K562 (cell line): ENCODE results near the gene RCOR1. TPM values are rescaled to one million over a fixed set of nuclear protein-coding genes. Genes with fewer than 3 reads are reported as not detected.

Source experiments
- ATAC-seq: fragments of 200-7000 bp; cut with Tn5 transposase; 3 replicates; pipeline ENCODE4 v1.9.1; 2020; ENCODE audit warnings: moderate library complexity
- BruUV-seq: library from RNA; stranded (reverse); fragments of 400-500 nt; replicated peaks from 2 replicates; lab custom pipeline; 2021; lab: Mats Ljungman, UMichigan
- CTCF ChIA-PET: fragments of 300-600 bp; formaldehyde crosslinking; extraction: SDS; loops from one replicate; lab custom pipeline; 2021; ENCODE audit warnings: low intra/inter-chr PET ratio; lab: Yijun Ruan, JAX
- POLR2A ChIA-PET: fragments of 300-600, 350-650 bp; sonication (Branson Sonifier 250); formaldehyde crosslinking; extraction: SDS; loops from one replicate; lab custom pipeline; 2021; ENCODE audit warnings: antibody characterized with exemption, inconsistent platforms; lab: Yijun Ruan, JAX
- DNase-seq, 4 experiments: peaks; one replicate each; pipeline versions ENCODE4 v3.0.0 to v3.0.0-alpha.2; 2011 to 2018; ENCODE audit warnings: low spot score in 3 of 4, mixed read lengths in 3 of 4; ENCODE audit errors: extremely low read depth in 1 of 4
- FAIRE-seq: peaks from 2 replicates; lab custom pipeline; 2011; peaks lifted over from hg19 to GRCh38; lab: Jason Lieb, UNC
- H2AFZ ChIP-seq: 2 replicates; pipeline ENCODE4 v1.6.0; 2011; ENCODE audit warnings: low read depth, low read length, control low read depth, inconsistent platforms
- H3K27ac ChIP-seq: fragments of 200-600 bp; 3 replicates; pipeline ENCODE4 v1.8.0; 2011; ENCODE audit warnings: low read depth, mild to moderate bottlenecking, control low read depth, inconsistent platforms, low read length, moderate library complexity, mixed read lengths; ENCODE audit errors: extremely low read depth
- H3K27me3 ChIP-seq, 2 experiments: fragments of 300-600 bp in 1 of 2; 2 replicates in 1 of 2; 3 replicates in 1 of 2; pipeline versions ENCODE4 v1.6.0 to v1.8.0; 2011; ENCODE audit warnings: inconsistent platforms in 2 of 2, low read length in 2 of 2, mild to moderate bottlenecking in 1 of 2, mixed read lengths in 1 of 2, moderate library complexity in 1 of 2; ENCODE audit not compliant: control insufficient read depth in 2 of 2, insufficient read depth in 2 of 2
- H3K36me3 ChIP-seq: fragments of 300-600 bp; 3 replicates; pipeline ENCODE4 v1.8.0; 2011; ENCODE audit warnings: mild to moderate bottlenecking, low read length, inconsistent platforms; ENCODE audit not compliant: control insufficient read depth, insufficient read depth
- H3K4me1 ChIP-seq, 2 experiments: fragments of 200-600 bp in 1 of 2; replicated peaks in 1 of 2; 2 replicates in 1 of 2; 3 replicates in 1 of 2; pipeline versions ENCODE4 v1.5.1 to v1.8.0; 2011; ENCODE audit warnings: inconsistent platforms in 2 of 2, low read length in 2 of 2, mild to moderate bottlenecking in 1 of 2, mixed read lengths in 1 of 2, moderate library complexity in 1 of 2; ENCODE audit not compliant: control insufficient read depth in 2 of 2, insufficient read depth in 2 of 2
- H3K4me2 ChIP-seq: 2 replicates; pipeline ENCODE4 v1.6.1; 2011; ENCODE audit warnings: low read length, control low read depth, inconsistent platforms, mixed read lengths; ENCODE audit not compliant: insufficient read depth
- H3K4me3 ChIP-seq: fragments of 200-600 bp; sonication (generic), shearing (Covaris generic); 2 replicates; pipeline ENCODE4 v1.5.1; 2016; ENCODE audit warnings: control low read depth, inconsistent platforms
- H3K79me2 ChIP-seq: fragments of 200-600 bp; 3 replicates; pipeline ENCODE4 v1.8.0; 2011; ENCODE audit warnings: low read length, inconsistent platforms; ENCODE audit not compliant: control insufficient read depth, insufficient read depth
- H3K9ac ChIP-seq, 2 experiments: 2 replicates each; pipeline versions ENCODE4 v1.6.0 to v1.6.1; 2011; ENCODE audit warnings: low read depth in 2 of 2, low read length in 2 of 2, control low read depth in 1 of 2, inconsistent platforms in 1 of 2, mild to moderate bottlenecking in 1 of 2, mixed read lengths in 1 of 2; ENCODE audit not compliant: insufficient read depth in 1 of 2
- H3K9me1 ChIP-seq: one replicate; pipeline ENCODE4 v1.6.0; 2011; ENCODE audit warnings: inconsistent platforms, mild to moderate bottlenecking, low read length, moderate library complexity; ENCODE audit not compliant: control insufficient read depth, insufficient read depth
- H3K9me3 ChIP-seq: replicated peaks from 2 replicates; pipeline ENCODE4 v1.5.1; 2011; ENCODE audit warnings: low read depth, low read length, inconsistent platforms; ENCODE audit not compliant: control insufficient read depth, insufficient read depth
- H4K20me1 ChIP-seq: replicated peaks from 2 replicates; pipeline ENCODE4 v1.6.1; 2011; ENCODE audit warnings: low read length, inconsistent platforms, mixed read lengths; ENCODE audit not compliant: control insufficient read depth, insufficient read depth
- BRD4 ChIP-seq: fragments of 200-600 bp; sonication (generic); IDR thresholded peaks from 2 replicates; pipeline ENCODE4 v1.6.1; 2017; ENCODE audit warnings: inconsistent platforms
- E2F4 ChIP-seq: sonication (generic); formaldehyde crosslinking; IDR thresholded peaks from 2 replicates; pipeline ENCODE4 v1.8.0; 2022; ENCODE audit warnings: mild to moderate bottlenecking, low read depth, missing genetic modification reagents
- RUNX1 ChIP-seq: sonication (generic); IDR thresholded peaks from 2 replicates; pipeline ENCODE4 v1.6.1; 2016; ENCODE audit warnings: antibody characterized with exemption, low read depth
- SAFB2 ChIP-seq: fragments of 200-400 bp; formaldehyde crosslinking; IDR thresholded peaks from 2 replicates; pipeline ENCODE4 v1.6.1; 2018; ENCODE audit warnings: borderline replicate concordance, low read length, low read depth, moderate library complexity; ENCODE audit not compliant: severe bottlenecking
- SAP30 ChIP-seq: fragments of 200-600 bp; sonication (generic); IDR thresholded peaks from 2 replicates; pipeline ENCODE4 v1.6.1; 2012; ENCODE audit warnings: borderline replicate concordance, low read depth, mild to moderate bottlenecking, moderate library complexity, low read length, control low read depth, inconsistent platforms; ENCODE audit not compliant: insufficient read depth, poor library complexity, severe bottlenecking
- SMARCA4 ChIP-seq: fragments of 450-650 bp; IDR thresholded peaks from 2 replicates; pipeline ENCODE4 v1.6.1; 2016
- SPI1 ChIP-seq: IDR thresholded peaks from 2 replicates; pipeline ENCODE4 v1.6.1; 2011; ENCODE audit warnings: low read depth, low read length, control low read depth, borderline replicate concordance
- XRCC4 ChIP-seq: IDR thresholded peaks from one replicate; pipeline ENCODE4 v1.6.1; 2011; ENCODE audit not compliant: insufficient read depth, insufficient read length; ENCODE audit errors: extremely low read depth
- ZNF12 ChIP-seq: sonication (generic); formaldehyde crosslinking; IDR thresholded peaks from 2 replicates; pipeline ENCODE4 v1.4.0; 2020; ENCODE audit warnings: mild to moderate bottlenecking, missing genetic modification reagents
- WGBS: fragments of 100-300 bp; shearing (Covaris generic); methylation state at CpG from one replicate; pipeline ENCODE4 v1.1.6; 2016; ENCODE audit warnings: low coverage, mixed read lengths; ENCODE audit not compliant: insufficient coverage; ENCODE audit errors: missing lambda C conversion rate; 5-methylcytosine and 5-hydroxymethylcytosine counted together
- in situ Hi-C: fragments of 300-500 bp; cut with MboI; formaldehyde crosslinking; loops from 4 replicates; pipeline ENCODE4 v1.15.0; 2018; ENCODE audit warnings: inconsistent platforms, mixed read lengths
- intact Hi-C: fragments of 100-400 bp; cut with micrococcal nuclease; formaldehyde crosslinking; loops from 2 replicates; pipeline ENCODE4 v1.14.2; 2022
- polyA plus RNA-seq, 8 experiments: library from polyadenylated mRNA; depleted of rRNA in 4 of 8; stranded (reverse) in 5 of 8; unstranded in 3 of 8; fragments of >200 nt; fragmentation: Nextera tagmentation in 2 of 8; fragmentation: Illumina TruSeq in 1 of 8; extraction: Ambion mirVana in 2 of 8; extraction: Trizol in 1 of 8; gene quantifications; 2 replicates each; pipeline versions ENCODE4 v1.2.1 to v1.2.3, GENCODE V29; 2011 to 2014; ENCODE audit warnings: inconsistent platforms in 1 of 8, missing spikeins in 1 of 8
- total RNA-seq, 7 experiments: library from RNA; depleted of rRNA in 6 of 7; stranded (reverse); fragments of >200 nt in 6 of 7; fragmentation: Illumina TruSeq in 2 of 7; extraction: Trizol in 2 of 7; gene quantifications; 2 replicates each; pipeline versions ENCODE4 v1.2.1 to v1.2.3, GENCODE V29; 2011 to 2021; ENCODE audit warnings: low replicate concordance in 1 of 7
- TF ChIP-seq, protein P1 (sequence below): sonication (generic); formaldehyde crosslinking; IDR thresholded peaks from 2 replicates; pipeline ENCODE4 v1.5.0; 2020; ENCODE audit warnings: missing genetic modification reagents

RCOR1 gene
- total and polyA plus RNA-seq, 9 of the 15 experiments (the other 6 are each of a cell fraction or from before 2014, with no cell fraction given): 8.5 to 47.9 (median 20.9) TPM

DNA sequence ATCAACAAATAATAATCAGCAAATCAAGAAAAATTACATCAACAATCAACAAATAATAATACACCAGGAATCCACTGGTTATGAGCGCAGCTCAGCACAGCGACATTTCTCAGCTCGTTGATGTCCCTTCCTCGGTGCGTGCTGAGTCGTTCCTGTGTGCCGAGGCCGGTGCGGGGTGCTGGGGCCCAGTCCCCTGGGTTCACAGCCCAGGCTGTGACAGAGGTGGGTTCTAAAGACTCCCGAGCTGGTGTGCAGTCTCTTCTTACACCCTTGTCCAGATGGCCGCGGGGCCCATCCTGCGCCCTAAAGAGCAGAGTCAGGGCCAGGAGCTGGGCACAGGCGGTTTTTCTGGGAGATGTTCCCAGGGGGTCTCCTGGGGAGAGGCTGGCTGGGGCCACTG is 157.9 kb downstream of the RCOR1 start:
- in situ Hi-C loops: no loop called here
- Histone ChIP-seq H2AFZ (no peak overlapping the region), H3K27me3 (no peaks in the 10 kb centered on the region), H3K36me3 (peaks cover 5% of the 10 kb centered on the region; the same call in 1 of the 3 replicates), H4K20me1 (no peaks in the 10 kb centered on the region), H3K27ac (no peak overlapping the region), H3K4me3 (no peak overlapping the region), H3K9me1 (no peaks in the 10 kb centered on the region), H3K4me1 (peaks cover 0 to 26% of the 10 kb centered on the region in 2 experiments; a peak in 2 of 5 replicates), H3K4me2 (no peak overlapping the region), H3K9ac (peak overlapping the region in 1 of 2 experiments; percentile 26; a peak in 1 of 4 replicates), H3K9me3 (no peaks in the 10 kb centered on the region), H3K79me2 (no peaks in the 10 kb centered on the region)
- ChIA-PET CTCF (no interaction called here), POLR2A (interaction anchor here (0.7 kb wide), 1 partner anchor 20 kb away, joined by 3 read pairs; no protein-coding TSS in a partner anchor)
- no peak for ATAC-seq
- 93% methylated on average over 5 of the region's 14 CpGs for WGBS
- no peak for DNase-seq
- no TSS peak for BruUV-seq
- intact Hi-C loops: no loop called here
- no peak for TF ChIP-seq BRD4
- no peak for TF ChIP-seq E2F4 (CRISPR knock-in tag)
- no peak for TF ChIP-seq SAFB2
- TF ChIP-seq ZNF12 (CRISPR knock-in tag): no peak
- TF ChIP-seq SPI1: no peak
- TF ChIP-seq RUNX1: no peak
- no peak for TF ChIP-seq XRCC4
- TF ChIP-seq, protein P1, sequence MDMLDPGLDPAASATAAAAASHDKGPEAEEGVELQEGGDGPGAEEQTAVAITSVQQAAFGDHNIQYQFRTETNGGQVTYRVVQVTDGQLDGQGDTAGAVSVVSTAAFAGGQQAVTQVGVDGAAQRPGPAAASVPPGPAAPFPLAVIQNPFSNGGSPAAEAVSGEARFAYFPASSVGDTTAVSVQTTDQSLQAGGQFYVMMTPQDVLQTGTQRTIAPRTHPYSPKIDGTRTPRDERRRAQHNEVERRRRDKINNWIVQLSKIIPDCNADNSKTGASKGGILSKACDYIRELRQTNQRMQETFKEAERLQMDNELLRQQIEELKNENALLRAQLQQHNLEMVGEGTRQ (CRISPR knock-in tag): no peak
- no peak for TF ChIP-seq SMARCA4
- no peak for TF ChIP-seq SAP30
- FAIRE-seq: no peak
